HepG2 (cell line): ENCODE results near the gene PLCXD1. TPM values are rescaled to one million over a fixed set of nuclear protein-coding genes. Genes with fewer than 3 reads are reported as not detected.
A peak's percentile ranks its signal among the peaks of the same experiment; 100 is the strongest.

Source experiments
- AGO1 ChIP-seq: fragments of 200-400 bp; formaldehyde crosslinking; IDR thresholded peaks from 2 replicates; pipeline ENCODE4 v1.6.1; 2017; ENCODE audit warnings: mild to moderate bottlenecking, low read depth, low read length, moderate library complexity; ENCODE audit not compliant: poor library complexity, severe bottlenecking
- CENPBD1 ChIP-seq: sonication (generic); formaldehyde crosslinking; IDR thresholded peaks from 2 replicates; pipeline ENCODE4 v1.8.0; 2022; ENCODE audit warnings: missing genetic modification reagents, low read depth, mild to moderate bottlenecking, borderline replicate concordance
- CENPT ChIP-seq: sonication (generic); formaldehyde crosslinking; IDR thresholded peaks from 2 replicates; pipeline ENCODE4 v1.8.0; 2022; ENCODE audit warnings: low read depth, mild to moderate bottlenecking, moderate library complexity, missing genetic modification reagents
- CERS6 ChIP-seq: sonication (generic); formaldehyde crosslinking; IDR thresholded peaks from 2 replicates; pipeline ENCODE4 v1.5.0; 2020; ENCODE audit warnings: missing genetic modification reagents
- HDAC2 ChIP-seq: sonication (generic); formaldehyde crosslinking; IDR thresholded peaks from 2 replicates; pipeline ENCODE4 v1.4.0; 2020; ENCODE audit warnings: missing genetic modification reagents
- JUN ChIP-seq: sonication (generic); formaldehyde crosslinking; IDR thresholded peaks from 2 replicates; pipeline ENCODE4 v1.4.0; 2020; ENCODE audit warnings: mild to moderate bottlenecking, missing genetic modification reagents
- NFYC ChIP-seq: IDR thresholded peaks from 2 replicates; pipeline ENCODE4 v1.6.1; 2016; ENCODE audit warnings: missing genetic modification reagents, missing compliant biosample characterization
- PCBP1 ChIP-seq: fragments of 200-400 bp; formaldehyde crosslinking; IDR thresholded peaks from 2 replicates; pipeline ENCODE4 v1.6.1; 2017; ENCODE audit warnings: mild to moderate bottlenecking, low read depth, low read length, borderline replicate concordance
- RARA ChIP-seq: IDR thresholded peaks from 2 replicates; pipeline ENCODE4 v1.6.1; 2016; ENCODE audit warnings: missing genetic modification reagents, missing compliant biosample characterization
- RXRB ChIP-seq: IDR thresholded peaks from 2 replicates; pipeline ENCODE4 v1.6.1; 2016; ENCODE audit warnings: borderline replicate concordance, missing genetic modification reagents, missing compliant biosample characterization
- SP5 ChIP-seq: IDR thresholded peaks from 2 replicates; pipeline ENCODE4 v1.6.1; 2016; ENCODE audit warnings: low read depth, borderline replicate concordance
- STAT6 ChIP-seq: sonication (generic); formaldehyde crosslinking; IDR thresholded peaks from 2 replicates; pipeline ENCODE4 v1.4.0; 2020; ENCODE audit warnings: missing genetic modification reagents, mild to moderate bottlenecking, borderline replicate concordance
- TBL1XR1 ChIP-seq: fragments of 150-350 bp; IDR thresholded peaks from 2 replicates; pipeline ENCODE4 v1.6.1; 2014; ENCODE audit warnings: borderline replicate concordance, low read length; ENCODE audit not compliant: partially characterized antibody
- TBX2 ChIP-seq: sonication (generic); formaldehyde crosslinking; IDR thresholded peaks from 2 replicates; pipeline ENCODE4 v1.5.0; 2020; ENCODE audit warnings: missing genetic modification reagents, mild to moderate bottlenecking, borderline replicate concordance
- TRIM22 ChIP-seq: fragments of 450-650 bp; IDR thresholded peaks from 2 replicates; pipeline ENCODE4 v1.6.1; 2017
- ZFP37 ChIP-seq: sonication (generic); formaldehyde crosslinking; IDR thresholded peaks from 2 replicates; pipeline ENCODE4 v1.4.0; 2020; ENCODE audit warnings: missing genetic modification reagents, borderline replicate concordance
- ZNF10 ChIP-seq: sonication (generic); formaldehyde crosslinking; IDR thresholded peaks from 2 replicates; pipeline ENCODE4 v1.4.0; 2020; ENCODE audit warnings: mild to moderate bottlenecking, low read depth, missing genetic modification reagents, borderline replicate concordance
- ZNF580 ChIP-seq: IDR thresholded peaks from 2 replicates; pipeline ENCODE4 v1.6.1; 2016; ENCODE audit warnings: low read depth, borderline replicate concordance
- ZNF749 ChIP-seq: sonication (generic); formaldehyde crosslinking; IDR thresholded peaks from 2 replicates; pipeline ENCODE4 v1.8.0; 2022; ENCODE audit warnings: mild to moderate bottlenecking, missing genetic modification reagents, moderate library complexity, borderline replicate concordance
- ZSCAN21 ChIP-seq: sonication (generic); formaldehyde crosslinking; IDR thresholded peaks from 2 replicates; pipeline ENCODE4 v1.8.0; 2022; ENCODE audit warnings: mild to moderate bottlenecking, missing genetic modification reagents, moderate library complexity, borderline replicate concordance
- polyA plus RNA-seq, 8 experiments: library from polyadenylated mRNA; depleted of rRNA in 3 of 8; stranded (reverse) in 7 of 8; unstranded in 1 of 8; fragments of >200 nt; fragmentation: Illumina TruSeq in 4 of 8; extraction: Trizol in 4 of 8; gene quantifications; 2 replicates each; pipeline versions ENCODE4 v1.2.1 to v1.2.3, GENCODE V29; 2011 to 2016; ENCODE audit warnings: low read depth in 4 of 8, missing spikeins in 1 of 8, mixed read lengths in 1 of 8; ENCODE audit not compliant: insufficient read depth in 1 of 8
- total RNA-seq, 5 experiments: library from RNA; depleted of rRNA; stranded (reverse); fragments of >200 nt; fragmentation: Illumina TruSeq; extraction: Trizol; gene quantifications; 2 replicates each; pipeline ENCODE4 v1.2.3, GENCODE V29; 2016; ENCODE audit warnings: low read depth in 1 of 5

The PLCXD1 gene
- total and polyA plus RNA-seq, 2 of the 13 experiments (the other 11 are each of a cell fraction or from before 2014, with no cell fraction given) = 87.7 to 153 TPM

- TF ChIP-seq ZNF749 (CRISPR knock-in tag) = no peak
- TF ChIP-seq TRIM22 = no peak
- no peak for TF ChIP-seq CENPBD1
- TF ChIP-seq CENPT (CRISPR knock-in tag) = no peak
- no peak for TF ChIP-seq CERS6 (CRISPR knock-in tag)
- TF ChIP-seq RARA (CRISPR knock-in tag) = no peak
- 0 out of 2 replicates have a peak, but pooled peaks have one; percentile 21 for TF ChIP-seq PCBP1
- TF ChIP-seq ZNF580 (CRISPR knock-in tag) = no peak
- no peak for TF ChIP-seq TBL1XR1
- peak; percentile 76 for TF ChIP-seq AGO1
- no peak for TF ChIP-seq ZNF10
- TF ChIP-seq HDAC2 (CRISPR knock-in tag) = no peak
- no peak for TF ChIP-seq ZFP37 (CRISPR knock-in tag)
- TF ChIP-seq STAT6 (CRISPR knock-in tag) = no peak
- TF ChIP-seq TBX2 (CRISPR knock-in tag) = no peak
- no peak for TF ChIP-seq RXRB
- no peak for TF ChIP-seq NFYC (CRISPR knock-in tag)
- TF ChIP-seq JUN (CRISPR knock-in tag) = no peak
- no peak for TF ChIP-seq SP5 (CRISPR knock-in tag)
- no peak for TF ChIP-seq ZSCAN21 (CRISPR knock-in tag)
Measured at GRCh38 chrX:311156-312129, 30.3 kb downstream of the PLCXD1 start (continued).
